Type B pancreatic cell (in vitro differentiated cells): ENCODE measurements around the gene FCHSD2. TPM values are rescaled to one million over a fixed set of nuclear protein-coding genes. Genes with fewer than 3 reads are reported as not detected.

Experiments
- DNase-seq: peaks from one replicate; pipeline ENCODE4 v3.0.0; 2021; ENCODE audit warnings: mixed read lengths; ENCODE audit not compliant: unreplicated experiment; ENCODE audit errors: extremely low spot score
- H3K27ac Mint-ChIP-seq: 2 replicates; pipeline ENCODE4 v1.8.0; 2021; ENCODE audit warnings: mild to moderate bottlenecking, mixed read lengths
- H3K27me3 Mint-ChIP-seq: 2 replicates; pipeline ENCODE4 v1.8.0; 2021; ENCODE audit warnings: mixed read lengths
- H3K36me3 Mint-ChIP-seq: 2 replicates; pipeline ENCODE4 v1.8.0; 2021; ENCODE audit warnings: mixed read lengths
- H3K4me1 Mint-ChIP-seq: one replicate; pipeline ENCODE4 v1.8.0; 2021; ENCODE audit warnings: mixed read lengths; ENCODE audit not compliant: unreplicated experiment
- H3K4me3 Mint-ChIP-seq: 2 replicates; pipeline ENCODE4 v1.8.0; 2021; ENCODE audit warnings: mild to moderate bottlenecking, mixed read lengths
- H3K9me3 Mint-ChIP-seq: 2 replicates; pipeline ENCODE4 v1.8.0; 2021; ENCODE audit warnings: mixed read lengths
- total RNA-seq: library from RNA; stranded (reverse); gene quantifications from 2 replicates; pipeline ENCODE4 v1.2.1, GENCODE V29; 2021; ENCODE audit warnings: low replicate concordance
- TF ChIP-seq, protein P1 (sequence below): fragments of 200-600 bp; sonication (generic); conservative IDR thresholded peaks from 2 replicates; pipeline ENCODE4 v1.5.0; 2021; ENCODE audit warnings: antibody characterized with exemption, mild to moderate bottlenecking

The FCHSD2 gene
- total RNA-seq, 1 donor from 2014 or later, result 30.8 TPM

DNA sequence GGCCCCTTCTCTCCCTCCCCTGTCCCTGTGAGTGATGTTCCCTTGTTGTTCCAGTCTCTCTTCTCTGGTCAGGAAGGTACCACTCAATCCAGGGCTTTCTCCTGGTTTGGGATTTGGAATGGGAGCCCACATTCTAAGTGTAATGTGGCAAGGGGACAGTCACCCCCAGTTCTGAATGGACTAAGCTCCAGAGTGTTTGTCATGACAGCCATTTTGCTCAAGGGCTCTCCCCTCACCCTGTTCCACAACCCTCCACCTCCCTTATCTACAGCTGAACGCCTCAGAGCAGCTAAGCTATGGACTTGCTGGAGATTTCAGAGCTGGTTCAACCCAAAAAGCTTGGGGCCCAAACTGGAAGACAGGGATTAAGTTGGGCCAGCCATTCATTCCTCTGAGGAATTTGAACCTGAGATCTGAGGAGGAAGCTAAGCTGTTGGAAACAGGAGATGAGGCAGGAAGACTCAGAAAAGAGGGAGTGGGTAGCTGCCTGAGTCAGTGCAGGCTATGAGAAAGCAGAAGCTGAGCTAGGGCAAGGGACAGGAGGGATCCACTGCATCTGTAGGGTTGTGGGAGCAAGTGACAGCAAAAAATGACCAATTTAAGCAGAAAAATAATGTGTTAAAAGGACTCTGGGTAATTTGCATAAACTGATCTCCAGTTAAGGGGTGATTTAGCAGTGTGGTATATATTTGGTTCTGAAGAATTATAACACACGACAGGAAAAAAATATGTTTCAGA, 22.9 kb upstream of the FCHSD2 start:
- Mint-ChIP-seq H3K4me3 (no peak overlapping the region), H3K36me3 (no peaks in the 10 kb centered on the region), H3K4me1 (peaks cover 5% of the 10 kb centered on the region), H3K27ac (no peak overlapping the region), H3K27me3 (no peaks in the 10 kb centered on the region), H3K9me3 (no peaks in the 10 kb centered on the region)
- TF ChIP-seq, protein P1, sequence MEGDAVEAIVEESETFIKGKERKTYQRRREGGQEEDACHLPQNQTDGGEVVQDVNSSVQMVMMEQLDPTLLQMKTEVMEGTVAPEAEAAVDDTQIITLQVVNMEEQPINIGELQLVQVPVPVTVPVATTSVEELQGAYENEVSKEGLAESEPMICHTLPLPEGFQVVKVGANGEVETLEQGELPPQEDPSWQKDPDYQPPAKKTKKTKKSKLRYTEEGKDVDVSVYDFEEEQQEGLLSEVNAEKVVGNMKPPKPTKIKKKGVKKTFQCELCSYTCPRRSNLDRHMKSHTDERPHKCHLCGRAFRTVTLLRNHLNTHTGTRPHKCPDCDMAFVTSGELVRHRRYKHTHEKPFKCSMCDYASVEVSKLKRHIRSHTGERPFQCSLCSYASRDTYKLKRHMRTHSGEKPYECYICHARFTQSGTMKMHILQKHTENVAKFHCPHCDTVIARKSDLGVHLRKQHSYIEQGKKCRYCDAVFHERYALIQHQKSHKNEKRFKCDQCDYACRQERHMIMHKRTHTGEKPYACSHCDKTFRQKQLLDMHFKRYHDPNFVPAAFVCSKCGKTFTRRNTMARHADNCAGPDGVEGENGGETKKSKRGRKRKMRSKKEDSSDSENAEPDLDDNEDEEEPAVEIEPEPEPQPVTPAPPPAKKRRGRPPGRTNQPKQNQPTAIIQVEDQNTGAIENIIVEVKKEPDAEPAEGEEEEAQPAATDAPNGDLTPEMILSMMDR, result no peak
- DNase-seq, result no peak

DNA sequence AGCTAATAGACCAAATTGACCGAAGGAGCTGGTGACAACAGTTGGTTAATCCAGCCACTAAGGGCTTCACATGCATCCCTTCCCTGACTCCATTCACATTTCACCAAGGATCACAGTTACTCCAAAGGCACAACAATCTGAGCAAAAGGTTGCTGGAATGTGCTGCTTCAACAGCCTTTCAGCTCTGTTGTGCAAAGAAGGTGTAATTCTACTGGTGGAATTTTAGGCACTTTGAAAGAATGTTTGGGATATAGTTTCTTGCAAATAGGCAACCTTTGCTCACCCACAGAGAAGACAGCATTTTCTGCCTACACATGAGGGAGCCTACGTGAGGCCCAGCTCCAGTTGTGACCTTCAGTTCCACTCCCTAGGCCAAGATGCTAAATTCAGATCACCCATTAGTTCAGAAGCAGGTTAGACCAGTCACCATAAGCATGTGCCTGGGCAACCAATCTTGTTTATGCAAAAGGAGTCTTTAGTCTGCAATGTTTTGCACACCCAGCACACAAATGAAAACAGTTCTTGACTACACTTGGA, 21.6 kb upstream of the FCHSD2 start:
- Mint-ChIP-seq H3K36me3 (no peaks in the 10 kb centered on the region), H3K27ac (peak overlapping the region; percentile 27), H3K4me1 (peaks cover 9% of the 10 kb centered on the region), H3K9me3 (no peaks in the 10 kb centered on the region), H3K4me3 (no peak overlapping the region), H3K27me3 (no peaks in the 10 kb centered on the region)
- TF ChIP-seq, protein P1, result no peak
- no peak for DNase-seq

- H3K36me3 Mint-ChIP-seq, result no peaks in the 10 kb centered on the region
- H3K4me1 Mint-ChIP-seq, result peaks cover 19% of the 10 kb centered on the region
- no peak overlapping the region for H3K27ac Mint-ChIP-seq
- no peak for DNase-seq
- TF ChIP-seq, protein P1, result no peak
- no peaks in the 10 kb centered on the region for H3K27me3 Mint-ChIP-seq
- no peak overlapping the region for H3K4me3 Mint-ChIP-seq
- H3K9me3 Mint-ChIP-seq, result no peaks in the 10 kb centered on the region
Observed at GRCh38 chr11:73162196-73162740, 20.1 kb upstream of the FCHSD2 start.

DNA sequence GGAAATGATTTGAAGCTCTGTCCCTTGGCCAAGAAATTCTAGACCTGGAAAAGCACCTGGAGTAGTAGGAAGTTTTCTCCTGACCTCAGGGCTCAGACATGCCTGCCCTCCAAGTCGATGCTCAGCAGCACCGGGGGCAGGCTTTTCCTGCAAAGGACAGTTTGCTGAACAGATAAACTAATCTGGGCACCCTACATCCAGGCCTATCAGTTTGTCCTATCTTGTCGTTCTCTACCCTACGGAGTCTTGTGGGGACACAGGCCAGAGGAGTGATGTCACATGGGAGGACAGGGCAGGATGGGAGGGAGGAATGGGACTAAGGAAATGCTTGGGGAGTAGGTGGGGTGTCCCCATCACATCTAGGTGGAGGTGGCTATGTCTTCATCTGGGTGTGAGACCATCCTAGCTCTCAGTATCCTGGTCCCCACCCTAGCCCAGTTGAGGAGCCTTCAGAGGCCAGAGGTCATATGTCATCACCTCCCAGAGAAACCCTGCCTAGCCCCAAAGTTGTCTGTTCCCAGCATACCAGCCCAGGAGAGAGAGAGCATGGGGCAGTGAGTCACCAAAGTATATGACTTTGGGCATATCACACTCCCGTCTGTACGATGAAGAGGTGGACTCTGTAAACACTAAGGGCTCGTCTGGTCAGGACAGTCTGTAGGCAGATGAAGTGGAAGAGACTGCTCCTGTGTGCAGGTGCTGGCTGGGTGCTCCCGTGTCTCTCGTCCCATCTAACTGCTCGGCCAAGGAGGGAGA, 18.1 kb upstream of the FCHSD2 start:
- Mint-ChIP-seq H3K27me3 (no peaks in the 10 kb centered on the region), H3K9me3 (no peaks in the 10 kb centered on the region), H3K36me3 (no peaks in the 10 kb centered on the region), H3K27ac (no peak overlapping the region), H3K4me3 (no peak overlapping the region), H3K4me1 (peaks cover 27% of the 10 kb centered on the region)
- TF ChIP-seq, protein P1, result no peak
- no peak for DNase-seq

- no peak for DNase-seq
- TF ChIP-seq, protein P1, result no peak
- Mint-ChIP-seq H3K27me3 (no peaks in the 10 kb centered on the region), H3K36me3 (no peaks in the 10 kb centered on the region), H3K9me3 (no peaks in the 10 kb centered on the region), H3K4me3 (no peak overlapping the region), H3K27ac (no peak overlapping the region), H3K4me1 (peaks cover 27% of the 10 kb centered on the region)
Observed at GRCh38 chr11:73159297-73159696, 17.2 kb upstream of the FCHSD2 start.
